GM12878 (cell line): ENCODE data around the gene KRTCAP3. TPM values are rescaled to one million over a fixed set of nuclear protein-coding genes. Genes with fewer than 3 reads are reported as not detected.

Experiments used
- BMI1 ChIP-seq: fragments of 450-650 bp; IDR thresholded peaks from 2 replicates; pipeline ENCODE4 v1.6.1; 2016; ENCODE audit warnings: mild to moderate bottlenecking, moderate library complexity, borderline replicate concordance
- CBFB ChIP-seq: IDR thresholded peaks from 2 replicates; pipeline ENCODE4 v1.6.1; 2016; ENCODE audit warnings: antibody characterized with exemption, low read depth
- CBX5 ChIP-seq: sonication (generic); IDR thresholded peaks from 2 replicates; pipeline ENCODE4 v1.6.1; 2016; ENCODE audit warnings: low read depth, moderate library complexity, mild to moderate bottlenecking, inconsistent platforms
- LARP7 ChIP-seq: fragments of 450-650 bp; IDR thresholded peaks from 2 replicates; pipeline ENCODE4 v1.6.1; 2017; ENCODE audit warnings: mild to moderate bottlenecking
- MEF2A ChIP-seq: IDR thresholded peaks from 2 replicates; pipeline ENCODE4 v1.6.1; 2011; ENCODE audit warnings: low read depth, mild to moderate bottlenecking, low read length, moderate library complexity; ENCODE audit not compliant: insufficient read depth
- PML ChIP-seq: IDR thresholded peaks from 2 replicates; pipeline ENCODE4 v1.6.1; 2012; ENCODE audit warnings: low read length, inconsistent platforms
- POLR2AphosphoS5 ChIP-seq: IDR thresholded peaks from 2 replicates; pipeline ENCODE4 v1.6.1; 2011; ENCODE audit warnings: mild to moderate bottlenecking, low read length, inconsistent platforms
- RAD21 ChIP-seq: IDR thresholded peaks from 2 replicates; pipeline ENCODE4 v1.6.1; 2011; ENCODE audit warnings: mild to moderate bottlenecking, low read depth, low read length, moderate library complexity; ENCODE audit not compliant: insufficient read depth
- TCF3 ChIP-seq: IDR thresholded peaks from 2 replicates; pipeline ENCODE4 v1.6.1; 2012; ENCODE audit warnings: low read depth, mild to moderate bottlenecking, low read length, borderline replicate concordance; ENCODE audit not compliant: insufficient read depth
- WRNIP1 ChIP-seq: IDR thresholded peaks from 2 replicates; pipeline ENCODE4 v1.6.1; 2011; ENCODE audit warnings: low read depth, low read length, improper control_type of control experiment, borderline replicate concordance
- ZNF207 ChIP-seq: fragments of 450-650 bp; IDR thresholded peaks from 2 replicates; pipeline ENCODE4 v1.6.1; 2014; ENCODE audit warnings: antibody characterized with exemption, mild to moderate bottlenecking, borderline replicate concordance
- ZNF384 ChIP-seq: IDR thresholded peaks from 2 replicates; pipeline ENCODE4 v1.6.1; 2012; ENCODE audit warnings: low read depth, mild to moderate bottlenecking, low read length, improper control_type of control experiment, borderline replicate concordance
- polyA plus RNA-seq, 11 experiments: library from polyadenylated mRNA; depleted of rRNA in 4 of 11; unstranded in 6 of 11; stranded (reverse) in 5 of 11; fragments of >200 nt; fragmentation: Nextera tagmentation in 4 of 11; fragmentation: Illumina TruSeq in 1 of 11; extraction: Ambion mirVana in 4 of 11; extraction: Trizol in 1 of 11; gene quantifications; 1 replicate in 1 of 11; 2 replicates in 10 of 11; pipeline versions ENCODE4 v1.2.1 to v1.2.3, GENCODE V29; 2011 to 2016; ENCODE audit warnings: inconsistent platforms in 2 of 11, missing spikeins in 2 of 11, low read depth in 1 of 11
- total RNA-seq, 4 experiments: library from RNA; depleted of rRNA in 3 of 4; stranded (reverse); fragments of >200 nt in 3 of 4; fragmentation: Illumina TruSeq in 1 of 4; extraction: Trizol in 1 of 4; gene quantifications; 2 replicates each; pipeline versions ENCODE4 v1.2.1 to v1.2.3, GENCODE V29; 2013 to 2021
- TF ChIP-seq, protein P1 (sequence below): fragments of 150-350 bp; IDR thresholded peaks from 2 replicates; pipeline ENCODE4 v1.6.1; 2016; ENCODE audit warnings: low read depth, low read length
- TF ChIP-seq, protein P2 (sequence below): fragments of 450-650 bp; IDR thresholded peaks from 2 replicates; pipeline ENCODE4 v1.6.1; 2016; ENCODE audit warnings: mild to moderate bottlenecking
- TF ChIP-seq, protein P3 (sequence below): fragments of 450-650 bp; formaldehyde crosslinking; IDR thresholded peaks from 2 replicates; pipeline ENCODE4 v1.4.0; 2020; ENCODE audit warnings: mild to moderate bottlenecking, moderate library complexity
- TF ChIP-seq, protein P4 (sequence below): fragments of 450-650 bp; IDR thresholded peaks from 2 replicates; pipeline ENCODE4 v1.6.1; 2016; ENCODE audit warnings: mild to moderate bottlenecking, moderate library complexity, borderline replicate concordance

Gene KRTCAP3
- total and polyA plus RNA-seq, 10 of the 15 experiments (the other 5 are each of a cell fraction or from before 2014, with no cell fraction given): 0.26 to 2.2 (median 0.82) TPM; not detected in 1

DNA sequence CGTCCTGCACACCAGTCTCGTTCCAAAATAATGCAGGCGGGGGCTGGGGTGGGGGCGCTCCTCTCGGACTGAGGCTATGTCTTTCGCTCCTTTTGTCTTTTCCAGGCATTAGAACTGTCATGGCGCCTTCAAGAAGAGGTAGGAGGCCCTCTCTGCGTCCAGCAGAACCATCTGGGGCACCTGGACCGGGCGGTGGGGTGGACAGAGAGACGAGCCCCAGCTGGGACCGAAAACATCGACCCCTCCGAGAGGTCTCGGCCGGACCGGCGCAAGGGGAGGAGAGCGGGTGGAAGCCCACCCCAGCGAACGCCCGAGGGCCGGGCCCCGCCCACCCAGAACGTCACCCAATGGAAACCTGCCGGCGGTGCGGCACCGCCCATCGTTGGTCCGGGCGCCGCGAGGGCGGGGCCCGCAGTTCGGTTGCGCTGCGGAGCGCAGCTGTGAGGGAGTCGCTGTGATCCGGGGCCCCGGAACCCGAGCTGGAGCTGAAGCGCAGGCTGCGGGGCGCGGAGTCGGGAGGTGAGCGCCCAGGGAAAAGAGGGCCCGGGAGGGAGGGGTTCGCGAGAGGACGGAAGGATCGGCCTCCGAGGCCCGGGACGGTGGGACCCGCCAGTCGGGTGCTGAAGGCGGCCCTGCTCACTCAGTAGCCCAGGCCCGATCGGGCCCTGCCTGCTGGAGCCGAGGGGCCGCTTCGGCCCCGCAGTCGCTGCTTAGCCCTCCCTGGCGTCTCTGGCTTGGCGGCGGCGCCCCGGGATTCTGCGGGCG, 13.8 kb upstream of the KRTCAP3 start, which contains the start of gene NRBP1 (continued):
- TF ChIP-seq, protein P1, sequence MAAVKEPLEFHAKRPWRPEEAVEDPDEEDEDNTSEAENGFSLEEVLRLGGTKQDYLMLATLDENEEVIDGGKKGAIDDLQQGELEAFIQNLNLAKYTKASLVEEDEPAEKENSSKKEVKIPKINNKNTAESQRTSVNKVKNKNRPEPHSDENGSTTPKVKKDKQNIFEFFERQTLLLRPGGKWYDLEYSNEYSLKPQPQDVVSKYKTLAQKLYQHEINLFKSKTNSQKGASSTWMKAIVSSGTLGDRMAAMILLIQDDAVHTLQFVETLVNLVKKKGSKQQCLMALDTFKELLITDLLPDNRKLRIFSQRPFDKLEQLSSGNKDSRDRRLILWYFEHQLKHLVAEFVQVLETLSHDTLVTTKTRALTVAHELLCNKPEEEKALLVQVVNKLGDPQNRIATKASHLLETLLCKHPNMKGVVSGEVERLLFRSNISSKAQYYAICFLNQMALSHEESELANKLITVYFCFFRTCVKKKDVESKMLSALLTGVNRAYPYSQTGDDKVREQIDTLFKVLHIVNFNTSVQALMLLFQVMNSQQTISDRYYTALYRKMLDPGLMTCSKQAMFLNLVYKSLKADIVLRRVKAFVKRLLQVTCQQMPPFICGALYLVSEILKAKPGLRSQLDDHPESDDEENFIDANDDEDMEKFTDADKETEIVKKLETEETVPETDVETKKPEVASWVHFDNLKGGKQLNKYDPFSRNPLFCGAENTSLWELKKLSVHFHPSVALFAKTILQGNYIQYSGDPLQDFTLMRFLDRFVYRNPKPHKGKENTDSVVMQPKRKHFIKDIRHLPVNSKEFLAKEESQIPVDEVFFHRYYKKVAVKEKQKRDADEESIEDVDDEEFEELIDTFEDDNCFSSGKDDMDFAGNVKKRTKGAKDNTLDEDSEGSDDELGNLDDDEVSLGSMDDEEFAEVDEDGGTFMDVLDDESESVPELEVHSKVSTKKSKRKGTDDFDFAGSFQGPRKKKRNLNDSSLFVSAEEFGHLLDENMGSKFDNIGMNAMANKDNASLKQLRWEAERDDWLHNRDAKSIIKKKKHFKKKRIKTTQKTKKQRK: no peak
- TF ChIP-seq PML (peak; percentile 97), CBFB (no peak), TCF3 (peak; percentile 66; the same call in 1 of the 2 replicates), LARP7 (no peak; the same call in 1 of the 2 replicates), ZNF384 (no peak), CBX5 (no peak), RAD21 (no peak), WRNIP1 (no peak), MEF2A (no peak), POLR2AphosphoS5 (peak; percentile 86), BMI1 (no peak), ZNF207 (peak; percentile 56; the same call in 1 of the 2 replicates)
- TF ChIP-seq, protein P2, sequence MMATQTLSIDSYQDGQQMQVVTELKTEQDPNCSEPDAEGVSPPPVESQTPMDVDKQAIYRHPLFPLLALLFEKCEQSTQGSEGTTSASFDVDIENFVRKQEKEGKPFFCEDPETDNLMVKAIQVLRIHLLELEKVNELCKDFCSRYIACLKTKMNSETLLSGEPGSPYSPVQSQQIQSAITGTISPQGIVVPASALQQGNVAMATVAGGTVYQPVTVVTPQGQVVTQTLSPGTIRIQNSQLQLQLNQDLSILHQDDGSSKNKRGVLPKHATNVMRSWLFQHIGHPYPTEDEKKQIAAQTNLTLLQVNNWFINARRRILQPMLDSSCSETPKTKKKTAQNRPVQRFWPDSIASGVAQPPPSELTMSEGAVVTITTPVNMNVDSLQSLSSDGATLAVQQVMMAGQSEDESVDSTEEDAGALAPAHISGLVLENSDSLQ: no peak
- TF ChIP-seq, protein P3, sequence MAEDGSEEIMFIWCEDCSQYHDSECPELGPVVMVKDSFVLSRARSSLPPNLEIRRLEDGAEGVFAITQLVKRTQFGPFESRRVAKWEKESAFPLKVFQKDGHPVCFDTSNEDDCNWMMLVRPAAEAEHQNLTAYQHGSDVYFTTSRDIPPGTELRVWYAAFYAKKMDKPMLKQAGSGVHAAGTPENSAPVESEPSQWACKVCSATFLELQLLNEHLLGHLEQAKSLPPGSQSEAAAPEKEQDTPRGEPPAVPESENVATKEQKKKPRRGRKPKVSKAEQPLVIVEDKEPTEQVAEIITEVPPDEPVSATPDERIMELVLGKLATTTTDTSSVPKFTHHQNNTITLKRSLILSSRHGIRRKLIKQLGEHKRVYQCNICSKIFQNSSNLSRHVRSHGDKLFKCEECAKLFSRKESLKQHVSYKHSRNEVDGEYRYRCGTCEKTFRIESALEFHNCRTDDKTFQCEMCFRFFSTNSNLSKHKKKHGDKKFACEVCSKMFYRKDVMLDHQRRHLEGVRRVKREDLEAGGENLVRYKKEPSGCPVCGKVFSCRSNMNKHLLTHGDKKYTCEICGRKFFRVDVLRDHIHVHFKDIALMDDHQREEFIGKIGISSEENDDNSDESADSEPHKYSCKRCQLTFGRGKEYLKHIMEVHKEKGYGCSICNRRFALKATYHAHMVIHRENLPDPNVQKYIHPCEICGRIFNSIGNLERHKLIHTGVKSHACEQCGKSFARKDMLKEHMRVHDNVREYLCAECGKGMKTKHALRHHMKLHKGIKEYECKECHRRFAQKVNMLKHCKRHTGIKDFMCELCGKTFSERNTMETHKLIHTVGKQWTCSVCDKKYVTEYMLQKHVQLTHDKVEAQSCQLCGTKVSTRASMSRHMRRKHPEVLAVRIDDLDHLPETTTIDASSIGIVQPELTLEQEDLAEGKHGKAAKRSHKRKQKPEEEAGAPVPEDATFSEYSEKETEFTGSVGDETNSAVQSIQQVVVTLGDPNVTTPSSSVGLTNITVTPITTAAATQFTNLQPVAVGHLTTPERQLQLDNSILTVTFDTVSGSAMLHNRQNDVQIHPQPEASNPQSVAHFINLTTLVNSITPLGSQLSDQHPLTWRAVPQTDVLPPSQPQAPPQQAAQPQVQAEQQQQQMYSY: no peak
- TF ChIP-seq, protein P4, sequence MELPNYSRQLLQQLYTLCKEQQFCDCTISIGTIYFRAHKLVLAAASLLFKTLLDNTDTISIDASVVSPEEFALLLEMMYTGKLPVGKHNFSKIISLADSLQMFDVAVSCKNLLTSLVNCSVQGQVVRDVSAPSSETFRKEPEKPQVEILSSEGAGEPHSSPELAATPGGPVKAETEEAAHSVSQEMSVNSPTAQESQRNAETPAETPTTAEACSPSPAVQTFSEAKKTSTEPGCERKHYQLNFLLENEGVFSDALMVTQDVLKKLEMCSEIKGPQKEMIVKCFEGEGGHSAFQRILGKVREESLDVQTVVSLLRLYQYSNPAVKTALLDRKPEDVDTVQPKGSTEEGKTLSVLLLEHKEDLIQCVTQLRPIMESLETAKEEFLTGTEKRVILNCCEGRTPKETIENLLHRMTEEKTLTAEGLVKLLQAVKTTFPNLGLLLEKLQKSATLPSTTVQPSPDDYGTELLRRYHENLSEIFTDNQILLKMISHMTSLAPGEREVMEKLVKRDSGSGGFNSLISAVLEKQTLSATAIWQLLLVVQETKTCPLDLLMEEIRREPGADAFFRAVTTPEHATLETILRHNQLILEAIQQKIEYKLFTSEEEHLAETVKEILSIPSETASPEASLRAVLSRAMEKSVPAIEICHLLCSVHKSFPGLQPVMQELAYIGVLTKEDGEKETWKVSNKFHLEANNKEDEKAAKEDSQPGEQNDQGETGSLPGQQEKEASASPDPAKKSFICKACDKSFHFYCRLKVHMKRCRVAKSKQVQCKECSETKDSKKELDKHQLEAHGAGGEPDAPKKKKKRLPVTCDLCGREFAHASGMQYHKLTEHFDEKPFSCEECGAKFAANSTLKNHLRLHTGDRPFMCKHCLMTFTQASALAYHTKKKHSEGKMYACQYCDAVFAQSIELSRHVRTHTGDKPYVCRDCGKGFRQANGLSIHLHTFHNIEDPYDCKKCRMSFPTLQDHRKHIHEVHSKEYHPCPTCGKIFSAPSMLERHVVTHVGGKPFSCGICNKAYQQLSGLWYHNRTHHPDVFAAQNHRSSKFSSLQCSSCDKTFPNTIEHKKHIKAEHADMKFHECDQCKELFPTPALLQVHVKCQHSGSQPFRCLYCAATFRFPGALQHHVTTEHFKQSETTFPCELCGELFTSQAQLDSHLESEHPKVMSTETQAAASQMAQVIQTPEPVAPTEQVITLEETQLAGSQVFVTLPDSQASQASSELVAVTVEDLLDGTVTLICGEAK: peak; percentile 39; the same call in 1 of the 2 replicates
